GM12872 (cell line): Measurements from ENCODE around the gene ESPN.

ENCODE experiments used
- CTCF ChIP-seq: IDR thresholded peaks from 3 replicates; pipeline ENCODE4 v1.5.1; 2011; ENCODE audit warnings: low read depth, mild to moderate bottlenecking, low read length, moderate library complexity; ENCODE audit not compliant: insufficient read depth

ESPN gene

GRCh38 chr1:6427441-6428390 is 3.1 kb downstream of the ESPN start:
- TF ChIP-seq CTCF: no peak

GRCh38 chr1:6434186-6434585 is 9.6 kb downstream of the ESPN start:
- TF ChIP-seq CTCF: no peak

- no peak for TF ChIP-seq CTCF
Observed at GRCh38 chr1:6435129-6435528, 10.6 kb downstream of the ESPN start.

GRCh38 chr1:6435547-6435946 is 11.0 kb downstream of the ESPN start:
- no peak for TF ChIP-seq CTCF

GRCh38 chr1:6437012-6437700 is 12.6 kb downstream of the ESPN start:
- TF ChIP-seq CTCF: peak; percentile 33; the same call in 1 of the 3 replicates

- peak; percentile 98 for TF ChIP-seq CTCF
Observed at GRCh38 chr1:6438047-6438525, 13.5 kb downstream of the ESPN start.
